ENCODE data around the gene KLRB1.
"Not testable (repeated sequence)": the region's sequence is repeated elsewhere in the genome, so short reads cannot be mapped to it uniquely, and the experiment has no call there.

KLRB1 gene

DNA sequence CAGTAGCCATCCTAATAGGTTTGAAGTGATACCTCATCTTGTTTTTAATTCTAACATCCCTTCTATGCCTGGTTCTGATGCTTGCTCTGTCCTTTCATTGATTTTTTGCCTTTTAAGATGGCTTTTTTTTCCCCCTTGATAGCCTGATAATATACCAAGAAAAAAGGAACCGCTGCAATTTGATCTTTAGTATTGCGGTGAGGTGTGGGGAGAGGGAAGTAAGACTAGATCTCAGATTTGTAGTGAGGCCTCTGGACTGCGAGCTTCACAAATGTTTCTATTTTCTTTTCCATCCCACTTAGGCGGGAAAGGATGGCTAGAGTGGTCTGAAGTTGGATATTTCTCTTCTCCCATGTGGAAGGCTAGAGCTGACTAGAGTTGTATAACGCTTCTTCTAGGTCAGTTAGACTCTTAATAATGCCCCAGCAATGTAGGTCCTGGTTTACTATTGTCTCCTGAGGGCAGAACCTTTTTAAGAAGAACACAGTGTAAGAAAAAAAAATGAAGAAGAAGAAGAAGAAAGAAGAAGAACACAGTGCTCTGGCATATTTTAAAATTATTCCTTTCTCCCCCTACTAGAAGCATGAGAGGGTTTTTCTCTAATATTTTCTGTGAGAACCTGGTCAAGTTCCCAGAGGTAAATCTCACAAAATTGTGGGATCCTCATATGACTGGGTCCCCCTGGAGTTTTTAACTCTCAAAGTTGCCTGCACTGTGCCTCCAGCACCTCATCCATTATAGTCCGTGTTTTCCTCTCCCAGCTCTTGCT, 11.9 kb upstream of the KLRB1 start:
- DNase-seq (ENCODE audit: low read depth in 2 of 2): no peak

DNA sequence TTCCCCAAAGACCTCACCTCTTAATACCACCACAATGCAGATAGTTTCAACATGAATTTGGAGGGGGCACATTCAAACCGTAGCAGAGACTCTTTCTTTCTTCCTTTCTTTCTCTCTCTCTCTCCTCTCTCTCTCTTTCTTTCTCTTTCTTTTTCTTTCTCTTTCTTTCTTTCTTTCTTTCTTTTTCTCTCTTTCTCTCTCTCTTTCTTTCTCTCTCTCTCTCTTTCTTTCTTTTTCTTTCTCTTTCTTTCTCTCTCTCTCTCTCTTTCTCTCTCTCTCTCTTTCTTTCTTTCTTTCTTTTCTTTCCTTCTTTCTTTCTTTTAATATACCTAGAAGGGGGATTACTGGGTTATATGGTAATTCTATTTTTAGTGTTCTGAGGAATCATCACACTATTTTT, 11.2 kb upstream of the KLRB1 start:
- DNase-seq (ENCODE audit: low read depth in 2 of 2): not testable (repeated sequence)

DNA sequence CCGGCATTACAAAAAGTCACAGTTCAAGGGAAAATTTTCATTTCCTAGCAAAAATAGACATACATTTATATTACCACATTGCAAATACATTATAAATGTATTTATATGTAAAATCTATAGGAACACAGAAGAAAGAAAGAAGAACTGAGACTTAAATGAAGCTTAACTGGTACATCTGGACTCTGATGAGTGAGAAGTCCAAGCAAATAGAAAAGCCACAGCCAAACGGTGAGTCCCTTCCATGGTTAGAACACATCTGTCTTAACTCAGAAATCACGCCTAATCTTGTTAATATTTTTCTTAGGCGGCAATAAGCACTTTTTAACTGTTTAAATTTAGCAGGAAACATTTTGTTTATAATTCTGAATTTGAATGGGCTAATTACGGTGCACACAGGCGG, 9.4 kb upstream of the KLRB1 start:
- no peak for DNase-seq (ENCODE audit: low read depth in 2 of 2)

DNA sequence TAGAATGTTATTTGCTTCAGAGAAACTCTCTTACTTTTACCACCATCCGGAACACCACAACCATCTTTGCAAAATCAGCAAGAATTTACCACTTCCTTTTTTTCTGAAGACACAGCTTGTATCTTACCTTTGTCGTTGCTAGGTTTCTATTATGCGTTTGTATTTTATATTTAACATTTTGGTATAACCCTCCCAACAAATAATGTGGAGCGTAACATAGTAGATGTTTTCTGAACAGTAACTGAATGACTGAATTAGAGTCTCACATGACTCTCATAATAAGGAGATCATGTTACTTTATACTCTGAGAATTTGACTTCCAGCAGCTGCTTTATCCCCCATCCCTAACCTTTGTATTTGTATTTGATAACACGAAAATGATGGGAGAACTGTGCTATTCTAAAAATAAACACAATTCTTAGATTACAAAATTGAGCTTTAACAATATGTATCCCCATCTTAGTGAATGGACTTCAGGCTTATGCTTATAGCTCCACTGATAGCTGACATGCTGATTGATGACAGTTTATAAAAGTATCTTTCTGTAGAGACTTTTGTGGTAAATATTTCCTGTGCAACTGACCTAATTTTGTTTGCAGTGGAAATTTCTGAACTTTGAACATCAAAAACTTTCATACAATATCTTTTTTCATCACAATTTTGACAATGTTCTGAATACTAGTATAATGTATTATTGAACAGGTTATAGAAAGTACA, 7.9 kb upstream of the KLRB1 start:
- no peak for DNase-seq (ENCODE audit: low read depth in 2 of 2)

DNA sequence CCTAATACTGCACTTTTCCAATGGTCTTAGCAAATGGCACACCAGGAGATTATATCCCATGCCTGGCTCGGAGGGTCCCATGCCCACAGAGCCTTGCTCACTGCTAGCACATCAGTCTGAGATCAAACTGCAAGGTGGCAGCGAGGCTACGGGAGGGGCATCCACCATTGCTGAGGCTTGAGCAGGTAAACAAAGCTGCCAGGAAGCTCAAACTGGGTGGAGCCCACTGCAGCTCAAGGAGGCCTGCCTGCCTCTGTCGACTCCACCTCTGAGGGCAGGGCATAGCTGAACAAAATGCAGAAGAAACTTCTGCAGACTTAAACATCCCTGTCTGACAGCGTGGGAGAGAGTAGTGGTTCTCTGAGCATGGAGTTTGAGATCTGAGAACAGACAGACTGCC, 2.9 kb upstream of the KLRB1 start:
- DNase-seq (ENCODE audit: low read depth in 2 of 2): not testable (repeated sequence)

DNA sequence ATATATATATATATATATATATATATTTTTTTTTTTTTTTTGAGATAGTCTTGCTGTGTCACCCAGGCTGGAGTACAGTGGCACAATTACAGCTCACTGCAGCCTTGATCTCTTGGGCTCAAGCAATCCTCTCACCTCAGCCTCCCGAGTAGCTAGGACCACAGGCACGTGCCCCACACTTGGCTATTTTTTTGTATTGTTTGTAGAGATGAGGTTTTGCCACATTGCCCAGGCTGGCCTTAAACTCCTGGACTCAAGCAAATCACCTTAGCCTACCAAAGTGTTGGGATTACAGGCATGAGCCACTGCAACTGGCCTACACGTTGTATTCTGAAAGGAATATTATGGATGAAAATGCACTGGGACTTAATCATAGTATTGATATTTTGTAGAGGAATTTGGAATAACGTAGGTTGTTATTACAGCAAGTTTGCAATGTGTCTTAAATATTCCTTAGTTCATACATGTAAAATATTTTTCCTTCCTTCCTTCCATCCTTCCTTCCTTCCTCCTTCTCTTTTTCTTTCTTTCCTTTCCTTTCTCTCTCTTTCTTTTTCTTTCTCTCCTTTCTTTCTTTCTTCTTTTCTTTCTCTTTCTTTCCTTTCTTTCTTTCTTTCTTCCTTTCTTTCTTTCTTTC, 862 bp downstream of the KLRB1 start:
- no peak for DNase-seq (ENCODE audit: low read depth in 2 of 2)

DNA sequence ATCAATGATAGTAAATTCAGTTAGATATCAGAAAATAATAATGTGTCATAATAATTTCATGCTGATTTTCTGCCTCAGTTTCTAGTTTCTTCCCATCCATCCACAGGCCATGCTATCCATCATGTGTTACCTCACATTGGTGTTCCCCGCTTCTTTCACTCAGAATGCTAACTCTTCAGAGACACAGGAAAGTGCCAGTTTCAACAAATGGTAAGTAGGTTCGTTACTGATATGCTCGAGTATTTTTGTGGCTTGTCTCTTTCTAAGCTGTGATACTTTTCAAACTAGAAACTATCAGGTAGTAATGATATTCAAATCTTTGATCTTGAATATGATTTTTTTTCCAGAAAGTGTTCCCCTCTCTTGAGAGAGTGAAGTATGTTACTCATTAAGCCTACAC, 1.5 kb downstream of the KLRB1 start:
- no peak for DNase-seq (ENCODE audit: low read depth in 2 of 2)

DNA sequence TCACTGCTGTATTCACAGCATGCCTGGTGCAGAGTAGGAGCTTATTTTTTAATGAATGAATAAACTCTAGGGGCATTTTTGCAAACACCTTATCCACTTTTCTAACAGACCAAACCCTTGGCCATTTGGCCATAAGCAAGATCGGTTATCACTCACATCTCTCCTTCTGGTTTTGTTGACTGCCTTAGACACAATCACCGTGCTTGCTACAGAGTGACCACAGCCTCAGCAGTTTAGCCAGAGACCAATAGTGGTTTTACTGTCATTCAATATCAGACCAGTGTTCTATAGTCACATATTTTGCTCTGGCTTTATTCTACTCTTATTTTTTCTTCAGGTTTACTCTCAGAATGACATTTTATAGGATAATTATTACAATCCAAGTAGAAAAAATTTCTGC, 2.2 kb downstream of the KLRB1 start:
- no peak for DNase-seq (ENCODE audit: low read depth in 2 of 2)

DNA sequence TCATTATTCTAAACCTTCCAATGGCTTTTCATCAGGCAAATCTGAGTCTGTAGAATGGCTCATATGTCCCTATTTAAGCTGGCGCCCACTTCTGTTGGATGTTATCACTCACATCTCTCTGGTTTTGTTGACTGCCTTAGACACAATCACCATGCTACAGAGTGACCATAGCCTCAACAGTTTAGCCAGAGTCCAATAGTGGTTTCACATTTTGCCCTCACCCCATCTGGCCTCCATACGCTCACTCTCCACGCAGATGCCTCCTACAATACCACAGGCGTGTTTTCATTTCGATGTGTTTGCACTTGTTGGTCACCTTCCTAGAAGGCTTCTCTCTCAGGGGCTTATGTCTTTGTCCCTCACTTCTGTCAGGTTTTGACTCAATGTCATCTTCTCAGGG, 3.4 kb downstream of the KLRB1 start:
- DNase-seq (ENCODE audit: low read depth in 2 of 2): no peak

DNA sequence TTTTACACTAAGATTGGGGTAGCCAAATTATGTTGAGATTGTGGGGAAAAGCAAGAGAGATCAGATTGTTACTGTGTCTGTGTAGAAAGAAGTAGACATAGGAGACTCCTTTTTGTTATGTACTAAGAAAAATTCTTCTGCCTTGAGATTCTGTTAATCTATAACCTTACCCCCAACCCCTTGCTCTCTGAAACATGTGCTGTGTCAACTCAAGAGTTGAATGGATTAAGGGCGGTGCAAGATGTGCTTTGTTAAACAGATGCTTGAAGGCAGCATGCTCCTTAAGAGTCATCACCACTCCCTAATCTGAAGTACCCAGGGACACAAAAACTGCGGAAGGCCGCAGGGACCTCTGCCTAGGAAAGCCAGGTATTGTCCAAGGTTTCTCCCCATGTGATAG, 7.3 kb downstream of the KLRB1 start:
- not testable (repeated sequence) for DNase-seq (ENCODE audit: low read depth in 2 of 2)

DNA sequence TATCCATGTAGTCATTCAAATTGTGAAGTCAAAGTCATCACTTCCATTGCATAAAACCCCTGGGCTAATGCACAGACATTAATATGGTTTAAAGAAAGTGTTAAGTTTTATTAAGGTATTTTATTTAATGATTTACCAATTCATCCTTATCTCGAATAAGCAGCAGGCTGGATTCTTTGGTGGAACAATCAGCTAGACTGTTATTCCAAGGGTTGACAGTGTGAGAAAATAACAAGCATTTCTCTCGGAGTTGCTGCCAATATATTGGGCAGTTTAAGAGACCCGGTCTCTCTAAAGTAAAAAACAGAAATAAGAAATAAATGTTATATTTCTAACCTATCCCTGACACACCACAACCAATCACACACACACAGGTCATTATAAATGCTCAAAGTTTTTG, 9.4 kb downstream of the KLRB1 start:
- DNase-seq (ENCODE audit: low read depth in 2 of 2): no peak

DNA sequence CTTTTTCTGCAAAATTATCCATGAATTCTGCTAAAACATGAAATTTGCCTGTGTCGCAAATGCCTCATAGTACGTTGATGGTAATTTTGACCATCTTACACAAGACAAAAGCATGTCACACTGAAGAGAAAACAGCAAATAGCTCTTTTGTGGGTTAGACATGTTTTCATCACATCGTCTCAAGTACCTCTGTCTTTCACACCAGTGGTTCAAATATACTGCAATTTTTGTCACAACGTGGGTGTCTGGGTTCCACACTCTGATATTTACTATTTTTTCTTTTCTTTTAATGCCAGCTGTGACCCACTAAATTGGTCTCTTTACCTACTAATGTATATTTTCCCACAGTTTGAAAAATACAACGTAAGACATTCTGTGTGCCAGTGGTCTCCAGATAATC, 10.4 kb downstream of the KLRB1 start:
- no peak for DNase-seq (ENCODE audit: low read depth in 2 of 2)

DNA sequence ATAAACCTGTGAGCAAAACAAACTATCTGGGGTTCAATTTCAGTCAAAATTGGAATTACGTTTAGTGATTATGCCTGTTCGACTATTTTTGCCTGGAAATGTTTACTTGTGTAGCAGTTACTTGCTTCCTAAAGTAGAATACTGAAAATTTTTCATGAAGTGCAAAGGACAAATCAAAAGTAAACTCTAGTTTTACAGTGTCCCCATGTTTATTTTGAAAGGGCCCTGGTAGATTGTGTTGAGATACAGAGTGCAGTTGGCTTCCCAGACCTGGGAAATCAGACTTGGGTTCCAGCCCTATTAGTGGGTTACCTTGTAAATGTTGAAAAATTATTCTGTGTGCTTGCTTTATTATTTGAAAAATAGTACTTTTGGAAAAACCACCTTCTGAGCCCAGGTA, 17.3 kb downstream of the KLRB1 start:
- no peak for DNase-seq (ENCODE audit: low read depth in 2 of 2)

DNA sequence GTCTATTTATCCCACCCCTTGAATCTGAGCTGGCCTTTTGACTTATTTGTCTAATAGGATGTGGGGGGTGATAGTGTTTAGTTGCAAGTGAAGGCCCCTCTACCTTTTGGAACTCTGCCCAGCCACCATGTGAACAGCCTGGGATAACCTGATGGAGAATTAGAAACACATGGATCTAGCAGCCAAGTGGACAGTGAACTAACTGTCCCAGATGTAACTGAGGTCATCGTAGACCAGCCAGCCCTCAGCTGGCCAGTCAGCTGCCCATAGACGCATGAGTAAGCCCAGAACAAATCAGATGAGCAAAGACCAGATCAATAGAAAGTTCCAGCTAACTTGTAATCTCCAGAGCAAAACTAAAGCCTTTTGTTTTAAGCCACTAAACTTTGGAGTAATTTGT, 19.0 kb downstream of the KLRB1 start:
- DNase-seq (ENCODE audit: low read depth in 2 of 2): no peak

DNA sequence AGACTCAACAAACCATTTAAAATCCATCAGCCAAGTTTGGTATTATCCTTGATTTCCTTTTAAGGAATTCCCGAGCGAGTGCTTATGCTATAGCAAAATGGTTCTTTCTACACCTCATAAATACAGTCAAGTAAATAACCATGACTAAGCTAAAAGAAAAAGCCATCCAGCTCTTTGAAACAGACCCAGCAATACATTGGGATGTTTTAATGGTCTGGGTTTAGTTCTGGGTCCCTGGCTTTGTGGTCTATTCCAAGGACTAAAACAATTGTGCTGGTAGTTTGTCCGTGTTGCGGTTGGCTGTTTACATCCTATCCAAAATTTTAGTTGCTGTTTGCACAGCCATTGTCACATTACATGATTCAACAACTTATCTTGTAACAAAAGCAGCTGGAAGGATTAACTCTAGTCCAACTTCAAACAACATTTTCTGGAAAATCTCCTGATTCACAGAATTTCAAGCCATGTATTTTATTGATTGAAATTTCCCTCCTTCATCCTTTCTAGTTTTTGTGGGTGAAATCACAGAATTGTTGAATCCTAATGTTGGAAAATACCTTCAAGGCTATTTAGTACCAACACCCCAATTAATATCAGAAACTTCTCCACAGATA, 19.6 kb downstream of the KLRB1 start:
- DNase-seq (ENCODE audit: low read depth in 2 of 2): no peak

DNA sequence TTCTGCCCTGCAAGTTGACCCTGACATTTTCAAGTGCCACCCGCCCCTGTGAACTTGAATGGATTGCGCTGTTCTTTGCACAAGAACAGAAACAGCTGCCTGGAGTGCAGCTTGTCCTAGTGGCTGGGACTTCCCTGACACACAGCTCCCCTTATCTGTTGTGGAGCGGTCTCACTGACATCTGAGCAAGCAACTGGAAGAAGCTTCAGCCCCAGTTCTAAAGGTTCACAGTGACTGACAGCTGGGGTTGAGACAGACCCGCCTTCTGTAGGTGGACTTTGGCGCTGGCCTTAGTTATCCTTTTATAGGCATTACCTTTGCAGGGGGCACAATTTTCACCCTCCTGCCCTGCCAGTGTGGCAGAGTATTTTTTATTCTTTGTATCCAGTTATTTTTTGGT, 30.0 kb downstream of the KLRB1 start:
- not testable (repeated sequence) for DNase-seq (ENCODE audit: low read depth in 2 of 2)

DNA sequence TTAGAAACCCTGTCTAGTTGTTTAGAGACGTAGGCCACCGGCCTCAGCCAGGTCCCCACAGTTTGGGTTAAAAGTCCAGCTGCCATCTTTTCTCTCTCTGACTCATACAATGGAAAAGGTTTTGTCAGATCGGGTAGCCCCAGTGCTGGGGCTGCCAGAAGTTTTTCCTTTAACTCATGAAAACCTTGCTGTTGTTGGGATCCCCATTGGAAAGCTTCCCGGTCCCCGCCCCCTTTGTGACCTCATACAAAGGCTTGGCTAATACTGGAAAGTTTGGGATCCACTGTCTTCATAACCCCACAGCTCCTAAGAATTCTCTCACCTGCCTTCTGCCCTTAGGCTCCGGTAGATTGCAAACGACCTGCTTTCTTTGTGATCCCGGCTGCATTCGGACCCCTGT, 40.6 kb downstream of the KLRB1 start:
- not testable (repeated sequence) for DNase-seq (ENCODE audit: low read depth in 2 of 2)

DNA sequence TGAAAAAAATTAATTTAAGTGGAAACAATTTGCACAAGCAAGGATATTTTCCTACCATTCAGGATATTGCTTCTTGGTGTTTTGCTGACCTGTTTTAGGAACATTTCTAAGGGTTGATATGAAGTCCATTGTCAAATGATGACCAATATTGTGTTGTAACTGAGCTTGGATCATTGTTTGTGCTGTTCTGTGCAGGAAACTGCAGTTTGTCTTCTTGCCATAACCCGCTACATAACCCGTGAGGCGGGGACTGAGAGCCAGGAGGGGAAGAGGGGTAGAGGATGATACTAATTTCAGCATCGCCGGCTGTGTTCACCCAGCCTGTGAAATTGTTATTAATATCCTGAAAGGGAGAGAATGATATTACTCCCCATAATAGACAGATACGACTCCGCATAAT, 41.6 kb downstream of the KLRB1 start:
- not testable (repeated sequence) for DNase-seq (ENCODE audit: low read depth in 2 of 2)

DNA sequence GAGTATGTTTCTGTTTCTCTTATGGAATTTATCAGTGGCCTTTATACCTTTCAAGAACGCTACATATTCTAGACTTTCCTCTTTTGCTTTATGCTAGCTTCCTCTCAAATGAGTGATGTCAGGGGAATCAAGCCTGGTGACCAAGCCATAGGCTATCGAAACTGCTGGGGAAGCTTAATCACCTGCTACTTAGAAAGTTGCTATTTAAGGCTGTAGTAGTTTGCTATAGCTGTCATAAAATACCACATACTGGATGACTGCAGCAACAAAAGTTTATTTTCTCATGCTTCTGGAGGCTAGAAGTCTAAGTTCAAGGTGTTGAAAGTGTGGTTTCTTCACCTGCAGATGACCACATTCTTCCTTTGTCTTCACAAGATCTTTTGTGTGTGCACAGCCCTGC, 43.3 kb downstream of the KLRB1 start:
- DNase-seq (ENCODE audit: low read depth in 2 of 2): not testable (repeated sequence)

DNA sequence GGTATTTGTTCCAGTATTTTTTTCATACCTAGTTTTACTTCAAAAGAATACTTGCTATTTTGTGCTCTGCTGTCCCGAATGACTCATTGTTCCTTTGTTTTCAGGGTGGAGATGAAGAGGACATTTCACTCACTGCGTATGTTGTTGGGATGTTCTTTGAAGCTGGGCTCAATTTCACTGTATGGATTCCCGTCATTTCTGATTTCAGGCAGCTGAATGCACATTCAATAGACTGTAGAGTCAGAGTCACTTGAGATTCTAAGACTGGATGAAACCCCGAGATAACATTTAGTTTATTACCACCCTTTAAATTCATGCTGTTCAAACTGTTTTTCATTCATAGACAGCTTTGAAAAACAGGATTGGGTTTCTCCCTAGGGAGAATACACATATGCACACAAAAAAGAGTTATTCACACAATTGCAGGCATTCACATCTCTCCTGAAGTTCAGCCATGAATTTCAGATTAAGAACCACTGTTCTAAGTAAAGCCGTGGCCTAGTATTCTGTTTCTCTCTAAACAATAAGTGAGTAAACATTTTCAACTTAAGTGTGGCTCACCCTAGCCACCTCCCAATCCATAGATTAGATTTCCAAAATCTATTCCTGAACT, 44.8 kb downstream of the KLRB1 start:
- DNase-seq (ENCODE audit: low read depth in 2 of 2): not testable (repeated sequence)

DNA sequence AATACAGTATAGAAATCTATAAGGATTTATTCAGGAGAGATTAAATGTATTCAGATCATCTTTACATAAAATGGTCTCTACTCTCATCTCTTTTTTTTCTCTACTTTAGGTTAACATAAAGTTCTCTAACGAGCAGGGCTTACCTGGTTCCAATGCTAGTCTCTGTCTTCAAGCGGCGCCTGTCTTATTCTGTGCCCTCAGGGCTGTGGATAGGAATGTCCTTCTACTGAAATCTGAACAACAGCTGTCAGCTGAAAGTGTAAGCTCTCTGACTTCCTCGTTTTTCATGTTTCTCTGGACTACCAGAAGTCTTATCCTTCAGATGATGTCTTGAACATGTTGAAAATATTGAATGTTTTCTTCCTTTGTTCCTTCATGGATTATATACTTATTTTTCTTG, 62.2 kb downstream of the KLRB1 start:
- DNase-seq (ENCODE audit: low read depth in 2 of 2): not testable (repeated sequence)
